ENCODE data around the gene VAMP1. TPM values are rescaled to one million over a fixed set of nuclear protein-coding genes. Genes with fewer than 3 reads are reported as not detected.

Gene VAMP1
- total and polyA plus RNA-seq, 9 of the 15 experiments (the other 6 are each of a cell fraction or from before 2014, with no cell fraction given), result 0.76 to 13.2 (median 4.2) TPM

DNA sequence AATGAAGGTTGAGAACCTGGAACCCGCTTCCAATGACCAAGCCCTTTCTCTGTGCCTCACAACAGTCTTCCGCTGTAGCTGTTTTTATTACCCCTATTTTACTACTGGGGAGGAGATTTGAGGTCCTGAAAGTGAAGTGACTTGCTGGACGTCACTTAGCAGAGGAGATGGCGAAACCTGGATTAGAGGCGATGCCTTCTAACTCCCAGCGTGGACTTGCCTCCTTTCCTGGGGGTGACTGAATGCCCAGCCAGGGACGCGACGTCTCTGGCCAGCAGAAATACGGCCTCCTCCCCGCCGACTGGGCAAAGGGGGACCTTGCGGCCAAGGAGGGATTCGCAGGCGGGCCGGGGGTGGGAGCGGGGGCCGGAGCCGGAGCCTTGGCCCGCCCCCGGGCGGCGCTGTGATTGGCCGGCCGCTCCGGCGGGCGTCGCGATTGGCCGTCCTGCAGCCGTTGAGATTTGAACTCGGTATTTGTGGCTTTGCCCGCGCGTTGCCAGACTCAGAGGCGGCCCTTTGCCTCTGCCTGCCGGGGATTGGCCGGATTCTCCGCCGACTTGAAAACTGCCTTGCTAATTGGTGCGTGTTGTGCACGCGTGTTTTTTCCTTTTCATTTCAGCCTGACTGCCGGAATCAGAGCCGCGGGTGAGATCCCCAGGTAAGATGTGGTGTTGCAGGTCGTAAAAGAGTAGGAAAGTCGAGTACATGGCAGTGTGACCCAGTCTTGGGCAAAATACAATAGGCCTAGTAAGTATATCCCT is 23.2 kb upstream of the VAMP1 start, which contains the start of gene NCAPD2 (continued):
- TF ChIP-seq, protein P1, sequence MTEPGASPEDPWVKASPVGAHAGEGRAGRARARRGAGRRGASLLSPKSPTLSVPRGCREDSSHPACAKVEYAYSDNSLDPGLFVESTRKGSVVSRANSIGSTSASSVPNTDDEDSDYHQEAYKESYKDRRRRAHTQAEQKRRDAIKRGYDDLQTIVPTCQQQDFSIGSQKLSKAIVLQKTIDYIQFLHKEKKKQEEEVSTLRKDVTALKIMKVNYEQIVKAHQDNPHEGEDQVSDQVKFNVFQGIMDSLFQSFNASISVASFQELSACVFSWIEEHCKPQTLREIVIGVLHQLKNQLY (CRISPR knock-in tag; conservative IDR thresholded peaks at IDR 0.05), result no peak
- TF ChIP-seq NFXL1 (CRISPR knock-in tag; IDR thresholded peaks at IDR 0.05) (no peak), HMG20B (CRISPR knock-in tag; IDR thresholded peaks at IDR 0.05) (no peak), SIRT6 (IDR thresholded peaks at IDR 0.05; ENCODE audit: low read depth, low read length) (no peak), JUNB (CRISPR knock-in tag; conservative IDR thresholded peaks at IDR 0.05) (no peak), ZNF175 (CRISPR knock-in tag; IDR thresholded peaks at IDR 0.05; ENCODE audit: low read depth) (no peak), RFX5 (IDR thresholded peaks at IDR 0.05; ENCODE audit: low read depth, low read length) (no peak), NR4A1 (CRISPR knock-in tag; IDR thresholded peaks at IDR 0.05) (no peak), NR4A1 (tag; IDR thresholded peaks at IDR 0.05) (no peak), KAT2B (IDR thresholded peaks at IDR 0.05; ENCODE audit: low read depth, low read length) (no peak), TFAM (CRISPR knock-in tag; conservative IDR thresholded peaks at IDR 0.05) (no peak), SRSF7 (optimal IDR thresholded peaks at IDR 0.05; ENCODE audit: low read depth, low read length) (no peak), RBM22 (IDR thresholded peaks at IDR 0.05; ENCODE audit: low read depth, low read length, poor library complexity, severe bottlenecking) (no peak)
- TF ChIP-seq, protein P2, sequence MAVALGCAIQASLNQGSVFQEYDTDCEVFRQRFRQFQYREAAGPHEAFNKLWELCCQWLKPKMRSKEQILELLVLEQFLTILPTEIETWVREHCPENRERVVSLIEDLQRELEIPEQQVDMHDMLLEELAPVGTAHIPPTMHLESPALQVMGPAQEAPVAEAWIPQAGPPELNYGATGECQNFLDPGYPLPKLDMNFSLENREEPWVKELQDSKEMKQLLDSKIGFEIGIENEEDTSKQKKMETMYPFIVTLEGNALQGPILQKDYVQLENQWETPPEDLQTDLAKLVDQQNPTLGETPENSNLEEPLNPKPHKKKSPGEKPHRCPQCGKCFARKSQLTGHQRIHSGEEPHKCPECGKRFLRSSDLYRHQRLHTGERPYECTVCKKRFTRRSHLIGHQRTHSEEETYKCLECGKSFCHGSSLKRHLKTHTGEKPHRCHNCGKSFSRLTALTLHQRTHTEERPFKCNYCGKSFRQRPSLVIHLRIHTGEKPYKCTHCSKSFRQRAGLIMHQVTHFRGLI (CRISPR knock-in tag; IDR thresholded peaks at IDR 0.05), result no peak
- TF ChIP-seq, protein P3, sequence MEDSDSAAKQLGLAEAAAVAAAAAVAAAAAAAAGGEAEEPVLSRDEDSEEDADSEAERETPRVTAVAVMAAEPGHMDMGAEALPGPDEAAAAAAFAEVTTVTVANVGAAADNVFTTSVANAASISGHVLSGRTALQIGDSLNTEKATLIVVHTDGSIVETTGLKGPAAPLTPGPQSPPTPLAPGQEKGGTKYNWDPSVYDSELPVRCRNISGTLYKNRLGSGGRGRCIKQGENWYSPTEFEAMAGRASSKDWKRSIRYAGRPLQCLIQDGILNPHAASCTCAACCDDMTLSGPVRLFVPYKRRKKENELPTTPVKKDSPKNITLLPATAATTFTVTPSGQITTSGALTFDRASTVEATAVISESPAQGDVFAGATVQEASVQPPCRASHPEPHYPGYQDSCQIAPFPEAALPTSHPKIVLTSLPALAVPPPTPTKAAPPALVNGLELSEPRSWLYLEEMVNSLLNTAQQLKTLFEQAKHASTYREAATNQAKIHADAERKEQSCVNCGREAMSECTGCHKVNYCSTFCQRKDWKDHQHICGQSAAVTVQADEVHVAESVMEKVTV (CRISPR knock-in tag; IDR thresholded peaks at IDR 0.05), result no peak
- TF ChIP-seq, protein P4, sequence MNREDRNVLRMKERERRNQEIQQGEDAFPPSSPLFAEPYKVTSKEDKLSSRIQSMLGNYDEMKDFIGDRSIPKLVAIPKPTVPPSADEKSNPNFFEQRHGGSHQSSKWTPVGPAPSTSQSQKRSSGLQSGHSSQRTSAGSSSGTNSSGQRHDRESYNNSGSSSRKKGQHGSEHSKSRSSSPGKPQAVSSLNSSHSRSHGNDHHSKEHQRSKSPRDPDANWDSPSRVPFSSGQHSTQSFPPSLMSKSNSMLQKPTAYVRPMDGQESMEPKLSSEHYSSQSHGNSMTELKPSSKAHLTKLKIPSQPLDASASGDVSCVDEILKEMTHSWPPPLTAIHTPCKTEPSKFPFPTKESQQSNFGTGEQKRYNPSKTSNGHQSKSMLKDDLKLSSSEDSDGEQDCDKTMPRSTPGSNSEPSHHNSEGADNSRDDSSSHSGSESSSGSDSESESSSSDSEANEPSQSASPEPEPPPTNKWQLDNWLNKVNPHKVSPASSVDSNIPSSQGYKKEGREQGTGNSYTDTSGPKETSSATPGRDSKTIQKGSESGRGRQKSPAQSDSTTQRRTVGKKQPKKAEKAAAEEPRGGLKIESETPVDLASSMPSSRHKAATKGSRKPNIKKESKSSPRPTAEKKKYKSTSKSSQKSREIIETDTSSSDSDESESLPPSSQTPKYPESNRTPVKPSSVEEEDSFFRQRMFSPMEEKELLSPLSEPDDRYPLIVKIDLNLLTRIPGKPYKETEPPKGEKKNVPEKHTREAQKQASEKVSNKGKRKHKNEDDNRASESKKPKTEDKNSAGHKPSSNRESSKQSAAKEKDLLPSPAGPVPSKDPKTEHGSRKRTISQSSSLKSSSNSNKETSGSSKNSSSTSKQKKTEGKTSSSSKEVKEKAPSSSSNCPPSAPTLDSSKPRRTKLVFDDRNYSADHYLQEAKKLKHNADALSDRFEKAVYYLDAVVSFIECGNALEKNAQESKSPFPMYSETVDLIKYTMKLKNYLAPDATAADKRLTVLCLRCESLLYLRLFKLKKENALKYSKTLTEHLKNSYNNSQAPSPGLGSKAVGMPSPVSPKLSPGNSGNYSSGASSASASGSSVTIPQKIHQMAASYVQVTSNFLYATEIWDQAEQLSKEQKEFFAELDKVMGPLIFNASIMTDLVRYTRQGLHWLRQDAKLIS (CRISPR knock-in tag; IDR thresholded peaks at IDR 0.05), result no peak
- TF ChIP-seq, protein P5, sequence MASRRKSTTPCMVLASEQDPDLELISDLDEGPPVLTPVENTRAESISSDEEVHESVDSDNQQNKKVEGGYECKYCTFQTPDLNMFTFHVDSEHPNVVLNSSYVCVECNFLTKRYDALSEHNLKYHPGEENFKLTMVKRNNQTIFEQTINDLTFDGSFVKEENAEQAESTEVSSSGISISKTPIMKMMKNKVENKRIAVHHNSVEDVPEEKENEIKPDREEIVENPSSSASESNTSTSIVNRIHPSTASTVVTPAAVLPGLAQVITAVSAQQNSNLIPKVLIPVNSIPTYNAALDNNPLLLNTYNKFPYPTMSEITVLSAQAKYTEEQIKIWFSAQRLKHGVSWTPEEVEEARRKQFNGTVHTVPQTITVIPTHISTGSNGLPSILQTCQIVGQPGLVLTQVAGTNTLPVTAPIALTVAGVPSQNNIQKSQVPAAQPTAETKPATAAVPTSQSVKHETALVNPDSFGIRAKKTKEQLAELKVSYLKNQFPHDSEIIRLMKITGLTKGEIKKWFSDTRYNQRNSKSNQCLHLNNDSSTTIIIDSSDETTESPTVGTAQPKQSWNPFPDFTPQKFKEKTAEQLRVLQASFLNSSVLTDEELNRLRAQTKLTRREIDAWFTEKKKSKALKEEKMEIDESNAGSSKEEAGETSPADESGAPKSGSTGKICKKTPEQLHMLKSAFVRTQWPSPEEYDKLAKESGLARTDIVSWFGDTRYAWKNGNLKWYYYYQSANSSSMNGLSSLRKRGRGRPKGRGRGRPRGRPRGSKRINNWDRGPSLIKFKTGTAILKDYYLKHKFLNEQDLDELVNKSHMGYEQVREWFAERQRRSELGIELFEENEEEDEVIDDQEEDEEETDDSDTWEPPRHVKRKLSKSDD (conservative IDR thresholded peaks at IDR 0.05; ENCODE audit: low read length), result no peak
